K562 (cell line): ENCODE measurements around the gene M6PR. TPM values are rescaled to one million over a fixed set of nuclear protein-coding genes. Genes with fewer than 3 reads are reported as not detected.

Source experiments
- ATAC-seq: fragments of 200-7000 bp; cut with Tn5 transposase; 3 replicates; pipeline ENCODE4 v1.9.1; 2020; ENCODE audit warnings: moderate library complexity
- BruUV-seq: library from RNA; stranded (reverse); fragments of 400-500 nt; replicated peaks from 2 replicates; lab custom pipeline; 2021; lab: Mats Ljungman, UMichigan
- CTCF ChIA-PET: fragments of 300-600 bp; formaldehyde crosslinking; extraction: SDS; loops from one replicate; lab custom pipeline; 2021; ENCODE audit warnings: low intra/inter-chr PET ratio; lab: Yijun Ruan, JAX
- POLR2A ChIA-PET: fragments of 300-600, 350-650 bp; sonication (Branson Sonifier 250); formaldehyde crosslinking; extraction: SDS; loops from one replicate; lab custom pipeline; 2021; ENCODE audit warnings: antibody characterized with exemption, inconsistent platforms; lab: Yijun Ruan, JAX
- DNase-seq, 4 experiments: peaks; one replicate each; pipeline versions ENCODE4 v3.0.0 to v3.0.0-alpha.2; 2011 to 2018; ENCODE audit warnings: low spot score in 3 of 4, mixed read lengths in 3 of 4; ENCODE audit errors: extremely low read depth in 1 of 4
- FAIRE-seq: peaks from 2 replicates; lab custom pipeline; 2011; peaks lifted over from hg19 to GRCh38; lab: Jason Lieb, UNC
- H2AFZ ChIP-seq: 2 replicates; pipeline ENCODE4 v1.6.0; 2011; ENCODE audit warnings: low read depth, low read length, control low read depth, inconsistent platforms
- H3K27ac ChIP-seq: fragments of 200-600 bp; 3 replicates; pipeline ENCODE4 v1.8.0; 2011; ENCODE audit warnings: low read depth, mild to moderate bottlenecking, control low read depth, inconsistent platforms, low read length, moderate library complexity, mixed read lengths; ENCODE audit errors: extremely low read depth
- H3K27me3 ChIP-seq, 2 experiments: fragments of 300-600 bp in 1 of 2; 2 replicates in 1 of 2; 3 replicates in 1 of 2; pipeline versions ENCODE4 v1.6.0 to v1.8.0; 2011; ENCODE audit warnings: inconsistent platforms in 2 of 2, low read length in 2 of 2, mild to moderate bottlenecking in 1 of 2, mixed read lengths in 1 of 2, moderate library complexity in 1 of 2; ENCODE audit not compliant: control insufficient read depth in 2 of 2, insufficient read depth in 2 of 2
- H3K36me3 ChIP-seq: fragments of 300-600 bp; 3 replicates; pipeline ENCODE4 v1.8.0; 2011; ENCODE audit warnings: mild to moderate bottlenecking, low read length, inconsistent platforms; ENCODE audit not compliant: control insufficient read depth, insufficient read depth
- H3K4me1 ChIP-seq, 2 experiments: fragments of 200-600 bp in 1 of 2; replicated peaks in 1 of 2; 2 replicates in 1 of 2; 3 replicates in 1 of 2; pipeline versions ENCODE4 v1.5.1 to v1.8.0; 2011; ENCODE audit warnings: inconsistent platforms in 2 of 2, low read length in 2 of 2, mild to moderate bottlenecking in 1 of 2, mixed read lengths in 1 of 2, moderate library complexity in 1 of 2; ENCODE audit not compliant: control insufficient read depth in 2 of 2, insufficient read depth in 2 of 2
- H3K4me2 ChIP-seq: 2 replicates; pipeline ENCODE4 v1.6.1; 2011; ENCODE audit warnings: low read length, control low read depth, inconsistent platforms, mixed read lengths; ENCODE audit not compliant: insufficient read depth
- H3K4me3 ChIP-seq: fragments of 200-600 bp; sonication (generic), shearing (Covaris generic); 2 replicates; pipeline ENCODE4 v1.5.1; 2016; ENCODE audit warnings: control low read depth, inconsistent platforms
- H3K79me2 ChIP-seq: fragments of 200-600 bp; 3 replicates; pipeline ENCODE4 v1.8.0; 2011; ENCODE audit warnings: low read length, inconsistent platforms; ENCODE audit not compliant: control insufficient read depth, insufficient read depth
- H3K9ac ChIP-seq, 2 experiments: 2 replicates each; pipeline versions ENCODE4 v1.6.0 to v1.6.1; 2011; ENCODE audit warnings: low read depth in 2 of 2, low read length in 2 of 2, control low read depth in 1 of 2, inconsistent platforms in 1 of 2, mild to moderate bottlenecking in 1 of 2, mixed read lengths in 1 of 2; ENCODE audit not compliant: insufficient read depth in 1 of 2
- H3K9me1 ChIP-seq: one replicate; pipeline ENCODE4 v1.6.0; 2011; ENCODE audit warnings: inconsistent platforms, mild to moderate bottlenecking, low read length, moderate library complexity; ENCODE audit not compliant: control insufficient read depth, insufficient read depth
- H3K9me3 ChIP-seq: replicated peaks from 2 replicates; pipeline ENCODE4 v1.5.1; 2011; ENCODE audit warnings: low read depth, low read length, inconsistent platforms; ENCODE audit not compliant: control insufficient read depth, insufficient read depth
- H4K20me1 ChIP-seq: replicated peaks from 2 replicates; pipeline ENCODE4 v1.6.1; 2011; ENCODE audit warnings: low read length, inconsistent platforms, mixed read lengths; ENCODE audit not compliant: control insufficient read depth, insufficient read depth
- BCL6 ChIP-seq: fragments of 250-450 bp; sonication (Bioruptor Pico); IDR thresholded peaks from 2 replicates; pipeline ENCODE4 v1.4.0; 2020
- BRD9 ChIP-seq: fragments of 450-650 bp; IDR thresholded peaks from 2 replicates; pipeline ENCODE4 v1.6.1; 2018; ENCODE audit warnings: low read depth; ENCODE audit not compliant: partially characterized antibody
- CBX3 ChIP-seq, 2 experiments: IDR thresholded peaks; 1 replicate in 1 of 2; 2 replicates in 1 of 2; pipeline ENCODE4 v1.6.1; 2012; ENCODE audit warnings: inconsistent platforms in 2 of 2, low read length in 2 of 2, borderline replicate concordance in 1 of 2, control low read depth in 1 of 2
- GATAD2B ChIP-seq: fragments of 450-650 bp; IDR thresholded peaks from 2 replicates; pipeline ENCODE4 v1.6.1; 2017; ENCODE audit warnings: mild to moderate bottlenecking, borderline replicate concordance
- HMBOX1 ChIP-seq: sonication (generic); IDR thresholded peaks from 2 replicates; pipeline ENCODE4 v1.6.1; 2016
- JUN ChIP-seq, 2 experiments: sonication (generic) in 1 of 2; formaldehyde crosslinking in 1 of 2; IDR thresholded peaks; 2 replicates each; pipeline versions ENCODE4 v1.6.1 to v1.8.0; 2012 to 2022; ENCODE audit warnings: borderline replicate concordance in 2 of 2, mild to moderate bottlenecking in 2 of 2, improper control_type of control experiment in 1 of 2, low read depth in 1 of 2, low read length in 1 of 2, missing genetic modification reagents in 1 of 2
- NCOA2 ChIP-seq, 2 experiments: fragments of 450-650 bp; IDR thresholded peaks; 2 replicates each; pipeline ENCODE4 v1.6.1; 2018; ENCODE audit warnings: mild to moderate bottlenecking in 2 of 2, moderate library complexity in 1 of 2; ENCODE audit not compliant: partially characterized antibody in 2 of 2
- NR2C2 ChIP-seq, 2 experiments: fragments of 200-800 bp in 1 of 2; sonication (Bioruptor generic) in 1 of 2; sonication (generic) in 1 of 2; formaldehyde crosslinking in 1 of 2; IDR thresholded peaks; 2 replicates each; pipeline versions ENCODE4 v1.6.1 to v1.8.0; 2016 to 2022; ENCODE audit warnings: mild to moderate bottlenecking in 1 of 2, missing compliant biosample characterization in 1 of 2, missing genetic modification characterization in 1 of 2, missing genetic modification reagents in 1 of 2
- PCBP1 ChIP-seq: fragments of 200-400 bp; formaldehyde crosslinking; IDR thresholded peaks from 2 replicates; pipeline ENCODE4 v1.6.1; 2018; ENCODE audit warnings: mild to moderate bottlenecking, low read depth, low read length; ENCODE audit not compliant: poor library complexity, severe bottlenecking
- SIRT6 ChIP-seq: IDR thresholded peaks from one replicate; pipeline ENCODE4 v1.6.1; 2012; ENCODE audit warnings: low read depth, mild to moderate bottlenecking, control low read depth, inconsistent platforms, low read length, moderate library complexity
- SMARCA4 ChIP-seq: fragments of 450-650 bp; IDR thresholded peaks from 2 replicates; pipeline ENCODE4 v1.6.1; 2016
- SMARCC2 ChIP-seq: fragments of 450-650 bp; IDR thresholded peaks from 2 replicates; pipeline ENCODE4 v1.6.1; 2017; ENCODE audit warnings: antibody characterized with exemption, moderate library complexity, mild to moderate bottlenecking, low read depth
- ZNF592 ChIP-seq: fragments of 450-650 bp; IDR thresholded peaks from 2 replicates; pipeline ENCODE4 v1.6.1; 2017; ENCODE audit warnings: antibody characterized with exemption, mild to moderate bottlenecking
- ZNF655 ChIP-seq: fragments of 250-450 bp; sonication (Bioruptor Pico); IDR thresholded peaks from 2 replicates; pipeline ENCODE4 v1.5.0; 2021
- WGBS: fragments of 100-300 bp; shearing (Covaris generic); methylation state at CpG from one replicate; pipeline ENCODE4 v1.1.6; 2016; ENCODE audit warnings: low coverage, mixed read lengths; ENCODE audit not compliant: insufficient coverage; ENCODE audit errors: missing lambda C conversion rate; 5-methylcytosine and 5-hydroxymethylcytosine counted together
- in situ Hi-C: fragments of 300-500 bp; cut with MboI; formaldehyde crosslinking; loops from 4 replicates; pipeline ENCODE4 v1.15.0; 2018; ENCODE audit warnings: inconsistent platforms, mixed read lengths
- intact Hi-C: fragments of 100-400 bp; cut with micrococcal nuclease; formaldehyde crosslinking; loops from 2 replicates; pipeline ENCODE4 v1.14.2; 2022
- polyA plus RNA-seq, 8 experiments: library from polyadenylated mRNA; depleted of rRNA in 4 of 8; stranded (reverse) in 5 of 8; unstranded in 3 of 8; fragments of >200 nt; fragmentation: Nextera tagmentation in 2 of 8; fragmentation: Illumina TruSeq in 1 of 8; extraction: Ambion mirVana in 2 of 8; extraction: Trizol in 1 of 8; gene quantifications; 2 replicates each; pipeline versions ENCODE4 v1.2.1 to v1.2.3, GENCODE V29; 2011 to 2014; ENCODE audit warnings: inconsistent platforms in 1 of 8, missing spikeins in 1 of 8
- total RNA-seq, 7 experiments: library from RNA; depleted of rRNA in 6 of 7; stranded (reverse); fragments of >200 nt in 6 of 7; fragmentation: Illumina TruSeq in 2 of 7; extraction: Trizol in 2 of 7; gene quantifications; 2 replicates each; pipeline versions ENCODE4 v1.2.1 to v1.2.3, GENCODE V29; 2011 to 2021; ENCODE audit warnings: low replicate concordance in 1 of 7

The M6PR gene
- total and polyA plus RNA-seq, 9 of the 15 experiments (the other 6 are each of a cell fraction or from before 2014, with no cell fraction given): 78.6 to 159 (median 112) TPM

GRCh38 chr12:8996682-8997405, 47.4 kb upstream of the M6PR start:
- in situ Hi-C loops (no loop called here), intact Hi-C loops (no loop called here)
- Histone ChIP-seq H3K4me2 (no peak overlapping the region), H3K79me2 (no peaks in the 10 kb centered on the region), H3K4me3 (no peak overlapping the region), H3K9me1 (no peaks in the 10 kb centered on the region), H2AFZ (peak overlapping the region; percentile 13; the same call in 1 of the 2 replicates), H4K20me1 (no peaks in the 10 kb centered on the region), H3K4me1 (no peaks in the 10 kb centered on the region; a peak in 1 of 5 replicates), H3K36me3 (no peaks in the 10 kb centered on the region), H3K27me3 (no peaks in the 10 kb centered on the region), H3K9me3 (no peaks in the 10 kb centered on the region), H3K9ac (no peak overlapping the region), H3K27ac (no peak overlapping the region)
- CTCF ChIA-PET: interaction anchor here (0.7 kb wide), 1 partner anchor 25 kb away, joined by 4 read pairs; no protein-coding TSS in a partner anchor
- WGBS: 38% methylated on average over 5 of the region's 5 CpGs
- ATAC-seq (peak; percentile 59), DNase-seq (peak in 2 of 4 experiments; percentile 17 to 55), FAIRE-seq (peak; percentile 71)
- POLR2A ChIA-PET: no interaction called here
- BruUV-seq: no TSS peak
- TF ChIP-seq JUN (IDR thresholded peaks at IDR 0.05; ENCODE audit: borderline replicate concordance, low read depth, low read length): 0 out of 2 replicates have a peak, but pooled peaks have one; percentile 29
- no peak for TF ChIP-seq JUN (CRISPR knock-in tag; IDR thresholded peaks at IDR 0.05; ENCODE audit: borderline replicate concordance)
- TF ChIP-seq SIRT6: no peak
- no peak for TF ChIP-seq BRD9
- no peak for TF ChIP-seq ZNF592
- TF ChIP-seq BCL6 (CRISPR knock-in tag): no peak
- TF ChIP-seq HMBOX1: no peak
- TF ChIP-seq SMARCA4: peak; percentile 68; the same call in 1 of the 2 replicates
- TF ChIP-seq SMARCC2: 0 out of 2 replicates have a peak, but pooled peaks have one; percentile 24
- no peak for TF ChIP-seq NCOA2 (IDR thresholded peaks at IDR 0.05; ENCODE audit: partially characterized antibody in 2 of 2)
- TF ChIP-seq CBX3 (IDR thresholded peaks at IDR 0.05; ENCODE audit: borderline replicate concordance in 1 of 2, low read length in 2 of 2): no peak
- TF ChIP-seq GATAD2B: no peak
- no peak for TF ChIP-seq PCBP1
- TF ChIP-seq ZNF655 (CRISPR knock-in tag): no peak
- no peak for TF ChIP-seq NR2C2 (CRISPR knock-in tag; IDR thresholded peaks at IDR 0.05)
- TF ChIP-seq NR2C2 (tag; IDR thresholded peaks at IDR 0.05): no peak
